Esophagus mucosa (tissue), 1 donor: ENCODE results near the gene CDR2. TPM values are rescaled to one million over a fixed set of nuclear protein-coding genes. Genes with fewer than 3 reads are reported as not detected.
"Not testable (repeated sequence)": the region's sequence is repeated elsewhere in the genome, so short reads cannot be mapped to it uniquely, and the experiment has no call there.

Experiments
- ATAC-seq: fragments of 200-7000 bp; cut with Tn5 transposase; one replicate; pipeline ENCODE4 v1.9.1; 2020
- total RNA-seq: library from RNA; stranded (reverse); gene quantifications from one replicate; pipeline ENCODE4 v1.2.4, GENCODE V29; 2023
- donor health status: DM: yes; HTN: yes; CAD: no.

CDR2 gene
- total RNA-seq, 1 donor from 2014 or later, result 3.6 TPM

GRCh38 chr16:22301423-22301822, 73.0 kb downstream of the CDR2 start:
- ATAC-seq, result not testable (repeated sequence)

GRCh38 chr16:22300427-22301071, 73.9 kb downstream of the CDR2 start:
- ATAC-seq, result no peak

- no peak for ATAC-seq
These were observed 75.4 kb downstream of the CDR2 start for GRCh38 chr16:22299036-22299435.

GRCh38 chr16:22297871-22298733, 76.3 kb downstream of the CDR2 start:
- ATAC-seq, result peak; percentile 75

GRCh38 chr16:22297114-22297870, 77.1 kb downstream of the CDR2 start, which contains the start of gene POLR3E:
Gene POLR3E, plus strand, starts transcription at chr16:22297409. Its CDS starts 5,560 bp downstream, at chr16:22302969.
- ATAC-seq, result peak; percentile 99

GRCh38 chr16:22296225-22297113, 78.0 kb downstream of the CDR2 start:
- no peak for ATAC-seq

Other genes starting within 250 kb of the CDR2 start
- gene SDR42E2, start 212.1 kb downstream of the CDR2 start, total RNA-seq, result not detected
- 15.1 TPM for gene EEF2K, start 168.3 kb downstream of the CDR2 start, total RNA-seq
- gene POLR3E, start 77.2 kb downstream of the CDR2 start, total RNA-seq, result 28.2 TPM
- gene NPIPB5, start 136.3 kb upstream of the CDR2 start, total RNA-seq, result 119 TPM